OCI-M2 (cell line): ENCODE data around the gene GDF11.

Source experiments
- DNase-seq: peaks from one replicate; lab custom pipeline; 2025; ENCODE audit not compliant: unreplicated experiment; lab: John Stamatoyannopoulos, UW

The GDF11 gene

DNA sequence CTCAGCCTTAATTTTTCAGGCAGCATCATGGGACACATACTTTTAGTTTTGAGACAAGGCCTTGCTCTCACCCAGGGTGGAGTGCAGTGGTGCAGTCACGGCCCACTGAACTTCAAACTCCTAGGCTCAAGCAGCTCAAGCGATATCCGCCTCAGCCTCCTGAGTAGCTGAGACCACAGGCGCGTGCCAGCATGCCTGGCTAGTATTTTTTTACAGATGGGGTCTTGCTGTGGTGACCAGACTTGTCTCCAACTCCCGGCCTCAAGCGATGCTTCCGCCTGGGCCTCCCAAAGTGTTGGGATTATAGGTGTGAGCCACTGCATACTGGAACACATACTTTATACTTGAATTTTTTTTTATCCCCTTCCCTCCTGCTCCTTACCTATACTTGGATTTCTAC lies 20.0 kb upstream of the GDF11 start:
- no peak for DNase-seq

DNA sequence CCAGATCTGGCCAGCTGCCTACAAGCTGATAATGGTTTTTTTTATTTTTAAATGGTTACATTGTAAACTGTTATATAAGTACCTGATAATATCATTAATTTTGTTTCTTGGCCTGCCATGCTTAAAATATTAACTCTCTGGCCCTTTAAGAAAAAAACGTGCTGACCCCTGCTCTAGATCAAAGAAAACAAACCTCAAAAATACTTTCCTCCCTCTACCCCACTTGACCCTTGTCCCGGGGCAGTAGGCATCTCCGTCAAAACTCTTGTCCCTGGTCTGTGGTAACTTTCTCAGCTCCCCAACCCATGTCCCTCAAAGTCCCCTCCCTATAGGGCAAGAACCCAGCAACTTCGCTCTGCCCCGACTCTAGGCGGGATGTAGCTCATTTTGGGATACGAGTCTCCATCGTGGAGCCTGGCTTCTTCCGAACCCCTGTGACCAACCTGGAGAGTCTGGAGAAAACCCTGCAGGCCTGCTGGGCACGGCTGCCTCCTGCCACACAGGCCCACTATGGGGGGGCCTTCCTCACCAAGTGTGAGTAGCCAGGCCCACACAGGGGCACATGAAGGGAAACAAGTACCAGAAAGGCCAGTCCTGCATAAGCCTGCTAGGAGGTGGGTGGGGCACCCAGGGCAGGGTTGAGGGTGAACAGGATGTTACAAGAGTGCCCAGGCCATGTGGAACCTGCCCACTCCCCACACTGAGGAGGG lies 19.3 kb upstream of the GDF11 start:
- DNase-seq = no peak

DNA sequence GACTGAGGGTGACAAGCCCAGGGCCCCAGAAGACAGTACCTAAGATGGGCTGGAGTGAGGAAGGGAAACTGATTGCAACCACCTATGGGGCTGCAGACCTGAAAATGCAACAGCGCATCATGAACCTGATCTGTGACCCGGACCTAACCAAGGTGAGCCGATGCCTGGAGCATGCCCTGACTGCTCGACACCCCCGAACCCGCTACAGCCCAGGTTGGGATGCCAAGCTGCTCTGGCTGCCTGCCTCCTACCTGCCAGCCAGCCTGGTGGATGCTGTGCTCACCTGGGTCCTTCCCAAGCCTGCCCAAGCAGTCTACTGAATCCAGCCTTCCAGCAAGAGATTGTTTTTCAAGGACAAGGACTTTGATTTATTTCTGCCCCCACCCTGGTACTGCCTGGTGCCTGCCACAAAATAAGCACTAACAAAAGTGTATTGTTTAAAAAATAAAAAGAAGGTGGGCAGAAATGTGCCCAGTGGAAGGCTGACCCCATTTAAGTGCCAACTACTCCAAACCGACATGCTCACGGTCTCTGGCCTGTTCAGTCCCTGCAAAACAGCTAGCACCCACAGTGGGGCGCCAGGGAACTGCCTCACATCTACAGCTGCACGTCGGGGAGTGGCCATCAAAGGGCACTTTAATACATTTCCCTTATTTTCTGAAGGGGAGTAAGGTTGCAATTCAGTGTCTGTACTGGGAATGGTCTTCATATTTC lies 18.5 kb upstream of the GDF11 start:
- no peak for DNase-seq

DNA sequence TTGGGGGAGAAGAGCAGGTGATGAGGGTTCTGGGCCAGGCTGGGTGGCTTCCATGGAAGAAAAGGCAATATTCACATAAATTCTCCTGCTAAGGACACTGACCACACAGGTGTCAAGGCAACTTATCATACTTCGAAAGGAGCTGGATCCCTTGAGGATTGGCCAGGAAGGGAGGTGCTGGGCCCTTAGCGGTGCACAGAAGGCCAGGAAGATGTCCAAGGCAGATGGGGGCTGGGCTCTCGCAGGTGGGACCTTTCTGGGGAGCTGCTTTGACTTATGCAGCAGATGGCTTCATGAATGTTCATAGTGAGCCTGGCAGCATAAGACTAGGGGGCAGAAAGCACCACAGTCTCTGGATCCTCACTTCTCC lies 18.0 kb upstream of the GDF11 start:
- no peak for DNase-seq

DNA sequence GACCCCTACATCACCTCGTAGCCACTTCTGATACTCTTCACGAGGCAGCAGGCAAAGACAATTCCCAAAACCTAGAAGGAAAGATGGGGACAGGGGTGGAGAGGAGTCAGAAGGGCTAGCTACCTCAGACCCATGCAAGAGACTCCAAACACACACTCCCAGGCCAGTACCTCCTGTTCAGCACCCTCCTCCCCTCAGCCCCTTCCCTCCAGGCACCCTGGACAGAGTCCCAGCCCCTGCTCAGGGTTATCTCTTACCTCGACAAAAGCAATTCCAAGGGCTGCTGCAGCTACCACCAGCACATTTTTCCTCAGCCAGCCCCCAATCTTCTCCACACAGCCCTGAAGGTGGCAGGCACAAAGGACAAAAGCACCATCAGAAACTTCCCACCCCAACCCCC lies 17.4 kb upstream of the GDF11 start:
- no peak for DNase-seq

DNA sequence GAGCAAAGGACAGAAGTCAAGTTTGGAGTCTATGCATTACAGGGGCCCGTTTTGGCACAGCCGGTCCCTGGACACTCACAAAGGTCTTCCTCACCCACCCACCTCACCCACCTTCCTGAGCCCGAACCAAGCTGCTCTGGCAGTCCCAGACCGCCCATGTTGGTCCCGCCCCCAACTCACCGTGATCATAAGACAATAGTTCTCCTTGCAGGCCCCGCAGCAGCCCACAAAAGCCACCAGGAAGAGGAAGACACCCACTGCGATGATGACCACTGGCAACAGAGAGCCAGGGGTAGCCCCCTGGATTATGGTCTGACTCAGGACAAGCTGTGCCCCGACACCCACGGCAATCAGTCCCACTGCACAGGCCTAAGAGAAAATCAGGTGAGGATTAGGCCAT lies 16.0 kb upstream of the GDF11 start:
- DNase-seq = no peak

DNA sequence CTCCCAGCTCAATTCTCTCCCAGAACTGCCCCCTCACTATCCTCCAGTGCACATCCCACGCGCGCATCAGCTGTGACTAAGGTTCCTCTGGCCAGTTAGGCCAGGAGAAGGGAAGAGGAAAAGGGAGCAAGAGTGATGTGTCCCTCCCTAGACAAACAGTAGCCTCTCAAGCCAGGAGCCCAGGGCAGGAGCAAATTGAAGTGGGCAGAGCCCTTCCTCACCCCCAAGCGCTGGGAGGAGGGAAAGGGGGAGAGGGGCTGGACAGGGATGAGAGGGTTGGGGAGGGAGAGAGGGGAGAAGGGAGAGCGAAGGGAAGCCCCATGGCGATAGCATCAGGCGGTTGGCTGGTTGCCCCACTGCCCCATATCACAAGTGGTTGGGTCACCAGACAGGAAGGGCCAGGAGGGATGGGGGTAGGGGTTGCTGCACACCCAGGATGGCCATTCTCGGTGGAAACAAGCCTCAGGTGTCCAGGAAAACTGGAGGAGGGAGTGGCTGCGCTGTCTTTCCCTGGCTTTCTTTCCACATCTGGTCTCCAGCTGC lies 15.2 kb upstream of the GDF11 start:
- DNase-seq = no peak

DNA sequence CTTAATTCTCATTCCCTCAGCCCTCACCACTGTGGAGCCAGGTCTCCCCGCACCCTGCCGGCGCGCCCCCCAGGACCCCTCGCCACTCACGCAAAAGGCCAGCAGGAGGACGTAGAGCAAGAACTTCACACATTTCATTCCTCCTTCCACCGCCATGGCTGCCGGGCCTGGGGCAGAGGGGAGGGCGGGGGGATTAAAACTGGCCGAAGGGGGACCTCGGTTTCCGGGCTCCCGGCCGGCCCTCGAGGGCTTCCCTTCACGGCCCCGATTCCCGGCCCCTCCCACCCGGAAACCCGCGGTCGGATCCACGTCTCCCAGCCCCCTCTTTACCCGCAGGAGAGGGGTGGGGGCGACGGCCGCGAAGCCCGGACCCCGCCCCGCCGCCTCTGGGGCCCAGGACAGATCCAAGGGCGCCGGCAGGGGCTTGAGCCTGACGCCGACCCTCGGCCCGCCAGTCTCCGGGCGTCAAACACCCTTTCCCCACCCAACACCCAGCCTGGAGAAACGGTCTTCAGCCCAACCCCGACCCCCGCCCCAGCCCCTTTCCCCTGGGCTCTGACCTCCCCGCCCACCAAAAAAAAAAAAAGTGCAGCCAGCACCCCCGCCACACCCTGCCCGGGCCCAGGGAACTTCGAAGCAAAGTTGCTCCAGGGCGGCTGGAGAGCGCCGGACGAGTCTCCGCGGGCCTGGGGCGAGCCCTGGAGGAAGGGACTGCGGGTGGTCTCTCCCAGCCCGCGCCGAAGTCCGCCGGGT lies 14.6 kb upstream of the GDF11 start:
- DNase-seq = no peak

DNA sequence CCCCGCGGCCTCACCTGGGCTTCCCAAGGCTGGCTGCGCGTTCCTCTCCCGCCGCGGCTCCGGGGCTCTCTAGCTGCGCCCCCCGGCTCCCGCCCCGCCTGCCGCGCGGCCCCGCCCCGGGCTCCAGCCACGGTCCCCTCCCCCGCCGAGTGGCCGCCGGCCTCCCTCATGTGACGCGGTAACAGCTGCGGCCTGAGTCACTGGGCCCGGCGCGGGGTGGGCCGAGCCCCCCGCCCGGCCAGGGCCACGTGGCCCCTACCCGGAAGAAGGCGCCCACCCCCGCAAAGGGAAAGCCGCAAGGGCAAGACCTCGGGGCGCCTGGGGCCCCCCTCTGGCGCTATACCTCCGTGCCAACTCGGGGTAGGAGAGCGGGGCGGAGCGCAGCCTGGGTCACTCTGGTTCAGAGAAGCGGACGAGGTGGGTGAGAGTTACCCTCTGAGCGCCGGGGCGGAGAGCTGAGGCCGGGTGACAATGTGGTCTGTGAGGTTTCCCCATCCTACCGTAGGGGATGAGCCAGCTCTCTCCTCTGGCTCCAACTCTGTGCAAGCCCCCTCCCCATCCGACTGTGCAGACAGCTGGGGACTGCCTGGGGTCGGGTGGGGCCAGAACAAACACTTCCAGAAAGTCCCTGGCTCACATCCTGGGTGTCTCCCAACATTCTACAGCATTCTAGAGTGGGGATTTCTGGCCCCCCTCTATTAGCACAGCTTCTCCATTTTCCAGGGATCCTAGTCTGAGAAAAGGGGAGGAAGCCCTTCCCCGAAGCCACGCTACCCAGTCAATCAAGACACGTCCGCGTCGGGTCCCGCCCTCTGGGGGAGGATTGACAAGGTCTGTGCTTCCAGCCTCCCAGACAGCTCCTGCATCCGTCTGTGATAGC lies 13.7 kb upstream of the GDF11 start, which contains the start of gene CD63:
TSS of gene CD63 (minus strand) at position 71 of the 880 bp plus-strand sequence. CDS start 668 bp downstream, outside the sequence.
- peak; percentile 67 for DNase-seq

DNA sequence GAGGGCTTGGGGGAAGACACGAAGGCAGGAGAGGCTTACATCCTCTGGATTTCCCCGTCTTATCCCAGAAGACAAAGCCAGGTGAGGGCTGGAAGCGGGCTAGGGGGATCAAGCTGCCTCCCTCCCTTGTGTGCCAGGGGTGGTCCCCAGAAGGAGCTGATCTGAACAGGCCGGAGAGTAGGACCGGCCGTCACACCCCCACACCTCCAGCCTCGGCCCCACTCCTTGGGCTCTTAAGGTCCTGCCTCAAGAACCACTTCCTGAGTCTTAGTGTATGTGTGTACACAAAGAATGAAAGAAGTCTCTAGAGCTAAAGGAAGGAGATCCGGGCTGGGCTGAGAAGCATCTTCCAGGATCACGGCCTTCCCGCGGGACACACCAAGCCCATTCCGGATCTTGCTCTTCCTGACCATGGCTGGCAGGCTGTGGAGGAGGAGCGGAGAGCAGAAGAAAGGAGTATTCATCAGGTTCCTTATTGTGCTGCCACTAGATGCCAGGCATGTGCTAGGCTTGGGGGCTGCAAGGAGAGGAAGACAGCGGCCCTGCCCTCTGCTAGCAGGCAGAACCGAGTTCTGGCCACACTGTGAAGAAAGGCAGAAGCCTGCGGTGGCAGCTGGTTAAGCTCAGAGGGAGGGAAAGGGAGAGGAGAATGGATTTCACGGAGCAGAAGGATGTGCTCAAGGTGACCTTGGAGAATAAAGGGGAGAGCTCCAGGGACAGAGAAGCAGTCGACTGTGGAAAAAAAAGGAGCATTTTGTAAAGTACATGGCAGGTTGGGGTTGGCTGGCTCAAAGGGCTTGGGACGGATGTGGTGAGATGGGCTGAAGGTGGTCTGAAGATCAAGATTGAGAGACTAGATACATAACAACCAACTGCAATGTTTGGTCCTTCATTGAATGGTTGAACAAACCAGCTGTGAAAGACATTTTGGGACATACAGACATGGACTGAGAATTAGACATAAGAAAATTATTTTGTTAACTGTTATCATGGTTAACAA lies 12.8 kb upstream of the GDF11 start:
- DNase-seq = no peak

DNA sequence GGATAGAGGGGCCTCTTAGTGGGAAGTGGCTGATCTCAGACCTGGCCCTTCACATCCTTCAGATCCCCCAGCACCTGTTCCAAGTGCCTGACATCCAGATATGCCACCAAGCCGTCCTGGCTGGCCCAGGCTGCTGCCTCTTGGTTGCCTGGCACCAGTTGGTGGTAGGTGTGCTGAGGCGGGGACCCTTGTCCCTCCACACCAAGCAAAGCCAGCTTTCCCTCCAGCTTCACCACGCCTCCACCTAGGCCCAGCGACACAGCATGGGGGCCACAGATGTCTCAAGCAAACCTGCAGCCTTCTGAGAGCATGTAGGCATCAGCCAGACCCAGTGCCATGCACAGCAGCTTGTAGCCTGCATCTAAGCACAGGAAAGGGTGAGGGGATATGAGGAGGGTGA lies 10.6 kb upstream of the GDF11 start:
- no peak for DNase-seq

DNA sequence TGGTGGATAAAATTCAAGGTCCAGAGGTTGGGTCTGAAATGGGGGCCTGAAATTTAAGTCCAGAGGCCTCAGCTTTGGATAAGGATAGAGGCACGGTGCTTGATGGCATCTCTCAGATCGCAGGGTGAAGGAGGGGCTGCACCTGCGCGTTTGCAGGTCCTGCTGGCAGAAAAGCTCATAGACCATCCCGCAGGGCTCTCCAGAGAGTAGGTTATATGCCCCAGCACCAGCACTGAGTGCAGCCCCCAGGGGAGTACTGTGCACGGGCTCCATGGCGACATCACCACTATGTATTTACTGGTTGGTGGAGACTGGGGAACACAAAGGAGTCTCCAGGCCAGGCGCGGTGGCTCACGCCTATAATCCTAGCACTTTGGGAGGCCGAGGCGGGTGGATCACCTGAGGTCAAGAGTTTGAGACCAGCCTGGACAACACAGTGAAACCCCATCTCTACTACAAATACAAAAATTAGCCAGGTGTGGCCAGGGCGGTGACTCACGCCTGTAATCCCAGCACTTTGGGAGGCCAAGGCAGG lies 9.8 kb upstream of the GDF11 start:
- no peak for DNase-seq

DNA sequence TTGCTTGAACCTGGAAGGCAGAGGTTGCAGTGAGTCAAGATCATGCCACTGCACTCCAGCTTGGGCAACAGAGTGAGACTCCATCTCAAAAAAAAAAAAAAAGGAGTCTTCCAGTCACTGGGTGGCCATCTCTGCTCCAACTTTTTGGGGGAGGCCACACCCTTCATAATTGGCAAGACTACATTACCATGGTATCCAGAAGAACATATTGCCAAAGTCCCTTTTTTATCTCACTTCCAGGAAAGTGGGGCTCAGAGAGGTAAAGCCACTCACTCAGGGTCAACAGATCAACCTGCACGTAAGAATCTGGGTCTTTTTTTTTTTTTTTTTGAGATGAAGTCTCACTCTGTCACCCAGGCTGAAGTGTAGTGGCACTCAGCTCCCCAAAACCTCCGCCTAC lies 9.1 kb upstream of the GDF11 start:
- no peak for DNase-seq

DNA sequence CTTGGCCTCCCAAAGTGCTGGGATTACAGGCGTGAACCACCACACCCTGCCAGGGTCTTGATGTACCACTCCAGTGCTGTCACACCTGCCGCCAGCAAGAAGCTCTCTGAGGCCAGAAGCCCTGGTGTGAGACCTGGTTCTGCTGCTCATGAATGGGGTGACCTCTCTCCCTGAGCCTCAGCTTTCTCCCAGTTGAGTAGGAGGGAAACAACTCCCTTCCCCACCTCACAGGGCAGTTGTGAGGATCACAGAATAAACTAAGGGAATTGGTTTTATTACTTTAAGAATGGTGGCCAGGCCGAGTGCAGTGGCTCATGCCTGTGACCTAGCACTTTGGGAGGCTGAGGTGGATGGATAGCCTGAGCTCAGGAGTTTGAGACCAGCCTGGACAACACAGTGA lies 8.3 kb upstream of the GDF11 start:
- no peak for DNase-seq

DNA sequence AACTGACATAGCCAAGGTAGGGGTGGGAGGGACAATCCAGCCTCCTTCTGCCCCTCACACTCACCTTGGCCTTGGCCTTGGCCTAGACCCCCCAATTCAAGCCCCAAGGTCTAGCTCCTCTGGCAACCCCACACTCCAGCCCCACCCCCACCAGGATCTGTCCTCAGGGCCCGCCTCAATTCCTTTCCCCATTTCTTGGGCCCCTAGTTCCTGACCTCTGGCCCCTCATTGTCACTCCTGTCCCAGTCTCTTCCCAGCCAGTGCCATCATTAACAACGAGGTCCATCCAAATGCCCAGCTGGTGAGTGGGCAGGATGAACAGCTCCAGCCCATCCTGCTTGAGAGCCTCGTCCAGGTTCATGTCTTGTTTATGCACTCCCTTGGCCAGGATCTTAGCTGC lies 6.8 kb upstream of the GDF11 start:
- DNase-seq = no peak

DNA sequence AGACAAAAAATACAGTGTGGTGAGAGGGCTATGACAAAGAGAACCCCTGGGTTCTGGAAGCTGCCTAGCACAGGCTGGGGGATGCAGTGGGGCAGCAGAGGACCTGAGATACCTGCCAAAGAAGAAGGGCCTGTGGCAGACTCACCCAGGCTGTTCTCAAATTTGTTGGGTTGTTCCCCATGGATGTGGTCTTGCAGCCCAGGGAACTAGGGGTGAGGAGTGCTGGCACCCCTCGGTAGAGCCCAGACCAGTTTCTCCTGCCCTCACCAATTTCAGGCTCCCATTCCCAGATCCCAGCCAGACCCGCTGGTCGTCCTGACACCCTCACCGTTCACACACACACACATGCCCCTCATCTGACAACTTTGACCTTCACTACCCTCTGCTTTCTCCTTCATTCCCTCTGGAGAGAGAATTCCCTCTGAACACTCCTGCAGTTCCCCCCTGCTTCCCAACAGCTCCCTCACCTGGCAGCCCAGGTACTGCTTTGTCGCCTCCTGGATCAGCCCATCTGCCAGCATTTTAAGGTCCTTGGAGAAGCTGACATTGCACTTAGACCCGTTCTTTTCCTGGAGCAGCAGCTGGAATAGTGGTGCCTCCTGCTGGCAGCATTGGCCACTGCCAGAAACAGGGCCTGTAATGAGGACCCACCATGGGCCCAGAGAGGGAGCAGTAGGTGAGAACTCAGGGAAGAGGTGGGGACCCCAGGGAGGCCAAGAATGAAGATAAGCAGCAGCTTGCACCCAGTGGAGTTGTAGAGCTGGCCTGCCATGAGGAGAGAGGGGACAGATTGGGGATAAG lies 5.9 kb upstream of the GDF11 start:
- DNase-seq = peak; percentile 17

DNA sequence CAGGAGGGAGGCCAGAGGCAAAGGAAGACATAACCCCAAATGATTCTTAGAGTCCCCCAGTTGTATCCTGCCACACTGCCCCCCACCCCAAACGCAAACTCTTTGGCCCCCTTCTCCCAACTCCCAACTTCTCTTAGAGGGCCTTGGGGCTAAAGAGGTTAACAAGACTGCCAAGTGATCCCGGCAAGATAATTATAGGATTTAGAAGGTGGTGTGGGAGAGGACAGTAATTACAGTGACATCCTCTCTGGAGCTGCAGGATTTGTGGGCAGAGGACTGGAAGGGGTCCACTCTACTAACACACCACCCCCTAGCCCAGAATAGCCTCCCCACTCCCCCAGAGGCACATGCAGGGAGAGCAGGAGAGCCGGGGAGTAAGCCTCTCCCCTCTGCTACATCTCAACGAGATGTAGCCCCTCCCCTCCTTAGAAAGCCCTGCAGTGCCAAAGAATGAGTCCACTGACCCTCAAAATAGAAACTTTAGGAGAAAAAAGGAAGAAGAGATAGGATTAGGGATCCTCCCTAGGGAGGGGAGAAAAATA lies 5.3 kb upstream of the GDF11 start:
- no peak for DNase-seq
